GM21717 (cell line): Measurements from ENCODE around the gene ADH5.
"Not testable (repeated sequence)": the region's sequence is repeated elsewhere in the genome, so short reads cannot be mapped to it uniquely, and the experiment has no call there.

Experiments
- ATAC-seq: cut with Tn5 transposase; IDR thresholded peaks from one replicate; pipeline ENCODE4 v1.9.1; 2021; ENCODE audit warnings: mild to moderate bottlenecking, moderate library complexity; ENCODE audit not compliant: unreplicated experiment

The ADH5 gene

DNA sequence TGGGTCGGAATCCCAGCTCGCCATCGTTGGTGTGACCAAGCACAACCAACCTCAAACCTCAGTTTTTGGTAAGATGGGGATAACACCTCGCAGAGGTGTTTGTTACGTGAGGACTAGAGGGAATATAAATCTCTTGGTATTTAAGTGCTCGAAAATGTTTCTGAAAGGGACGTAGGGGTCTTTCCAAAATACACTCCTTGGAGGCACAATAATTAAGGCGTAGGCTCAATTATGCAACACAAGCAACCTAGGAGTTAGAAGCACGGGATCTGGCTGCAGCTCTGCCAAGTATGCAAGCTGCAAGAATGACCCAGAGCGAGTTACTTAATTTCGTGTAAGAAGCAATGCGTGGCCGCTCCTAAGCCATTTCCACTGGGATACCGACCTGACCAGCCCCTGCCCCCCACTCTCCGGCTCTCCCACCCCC is 552 bp downstream of the ADH5 start:
- peak; percentile 20 for ATAC-seq

DNA sequence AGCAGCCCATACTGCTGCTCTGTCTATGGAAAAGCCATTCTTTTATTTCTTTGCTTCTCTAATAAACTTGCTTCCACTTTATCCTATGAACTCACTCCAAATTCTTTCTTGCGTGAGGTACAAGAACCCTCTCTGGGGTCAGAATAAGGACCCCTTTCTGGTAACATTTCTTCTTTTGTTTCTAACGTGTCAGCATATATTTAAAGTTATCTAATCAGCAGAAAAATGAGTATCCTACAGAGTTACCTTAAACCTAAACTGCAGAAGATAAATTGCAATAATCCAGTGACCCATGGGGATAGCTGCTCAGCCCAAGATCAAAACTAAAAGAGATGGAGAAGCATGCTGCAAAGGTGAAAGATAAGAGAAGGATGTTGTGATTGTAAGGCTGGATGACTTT is 4.0 kb downstream of the ADH5 start:
- ATAC-seq = no peak

DNA sequence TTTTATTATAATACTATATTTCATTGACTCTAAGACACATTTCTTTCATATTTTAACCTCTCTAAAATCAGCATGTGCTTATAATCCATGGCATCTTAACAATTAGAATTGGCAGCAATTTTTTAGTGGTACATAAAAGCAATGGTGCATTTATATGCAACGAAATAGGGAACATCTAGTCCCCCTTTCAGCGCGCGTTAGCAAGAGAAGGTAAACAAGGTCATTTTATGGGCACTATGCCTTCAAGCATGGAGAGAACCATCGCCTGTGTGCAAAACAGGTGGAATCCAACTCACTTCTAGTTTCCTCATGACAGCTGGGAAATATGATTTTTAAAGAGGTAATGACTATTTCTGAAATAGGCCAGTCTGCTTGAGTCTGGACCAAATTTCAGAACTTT is 6.4 kb downstream of the ADH5 start:
- ATAC-seq = no peak

DNA sequence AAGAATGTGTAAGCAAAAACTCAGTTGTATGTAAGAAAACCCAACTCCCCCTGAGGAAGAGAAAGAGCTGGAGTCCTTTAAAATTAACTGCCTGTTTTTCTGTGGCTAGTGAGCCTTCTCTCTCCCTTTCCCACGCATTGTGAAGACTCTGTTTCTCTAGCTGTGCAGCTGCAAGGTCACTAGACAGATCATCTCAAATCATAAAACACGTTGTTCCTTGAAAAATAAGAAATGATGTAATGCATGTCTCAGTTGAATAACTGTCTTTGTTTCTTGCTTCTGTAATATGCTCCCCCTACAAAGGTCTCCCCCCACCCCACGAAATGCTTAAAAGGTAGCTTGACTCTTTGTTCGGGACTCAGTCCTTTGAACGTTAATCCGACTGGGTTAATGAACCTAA is 7.7 kb downstream of the ADH5 start:
- ATAC-seq = not testable (repeated sequence)

DNA sequence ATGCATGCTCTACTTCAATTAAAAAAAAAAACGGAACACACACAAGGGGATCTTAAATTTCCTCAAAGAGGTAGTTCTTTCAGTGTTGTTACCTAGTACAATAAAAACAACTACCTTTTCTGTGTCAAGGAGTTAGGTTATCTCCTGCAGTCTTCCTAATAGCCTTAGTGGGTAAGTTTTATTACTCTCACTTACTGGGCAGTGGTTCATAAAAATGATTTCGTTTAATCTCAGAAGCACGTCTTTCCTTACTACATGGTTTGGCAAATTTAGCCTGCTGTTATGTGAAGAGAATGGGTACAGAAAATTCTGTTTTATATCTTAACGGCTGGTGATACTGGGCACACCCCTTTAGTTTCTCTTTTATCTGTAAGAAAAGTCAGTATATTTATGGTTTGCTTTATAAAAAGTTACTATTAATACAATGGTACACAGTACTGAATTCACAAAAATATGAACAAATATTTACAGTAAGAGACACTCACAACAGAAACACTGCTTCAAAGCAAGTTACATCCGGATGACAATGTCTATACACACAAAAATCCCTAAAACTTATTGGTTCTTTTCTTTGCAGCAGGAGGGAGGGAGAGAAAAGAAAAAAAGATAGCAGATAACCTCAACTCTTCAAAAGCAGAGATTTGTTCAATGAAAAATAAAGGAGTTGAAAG is 8.8 kb downstream of the ADH5 start:
- no peak for ATAC-seq

DNA sequence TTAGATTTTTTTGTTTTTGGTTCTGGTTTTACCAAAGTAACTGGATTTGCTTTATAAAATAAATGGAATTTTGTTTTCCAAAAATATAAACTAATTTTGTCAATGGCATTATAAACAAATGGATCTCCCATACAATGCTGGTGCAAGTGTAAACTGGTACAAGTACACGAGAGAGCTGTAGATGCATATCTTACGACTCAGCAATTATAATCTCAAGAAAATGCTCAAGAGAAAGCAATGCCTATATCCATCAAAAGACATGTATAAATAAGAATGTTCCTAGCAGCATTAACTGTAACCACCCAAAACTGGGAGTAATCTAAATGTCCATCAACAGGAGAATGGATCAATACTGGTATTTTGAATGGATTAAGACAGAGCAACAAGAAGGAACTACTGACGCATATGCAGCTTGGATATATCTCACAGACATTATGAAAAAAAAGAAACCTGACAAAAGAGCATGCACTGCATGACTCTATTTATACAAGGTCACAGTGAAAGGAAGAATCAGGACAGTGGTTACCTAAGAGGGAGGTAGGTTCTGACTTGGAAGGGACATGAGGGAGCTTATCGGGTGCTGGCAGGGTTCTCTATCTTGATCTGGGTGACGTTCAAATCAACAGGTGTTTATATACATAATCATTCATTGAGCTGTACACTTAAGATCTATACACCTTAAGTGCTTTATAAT is 9.5 kb downstream of the ADH5 start:
- no peak for ATAC-seq

DNA sequence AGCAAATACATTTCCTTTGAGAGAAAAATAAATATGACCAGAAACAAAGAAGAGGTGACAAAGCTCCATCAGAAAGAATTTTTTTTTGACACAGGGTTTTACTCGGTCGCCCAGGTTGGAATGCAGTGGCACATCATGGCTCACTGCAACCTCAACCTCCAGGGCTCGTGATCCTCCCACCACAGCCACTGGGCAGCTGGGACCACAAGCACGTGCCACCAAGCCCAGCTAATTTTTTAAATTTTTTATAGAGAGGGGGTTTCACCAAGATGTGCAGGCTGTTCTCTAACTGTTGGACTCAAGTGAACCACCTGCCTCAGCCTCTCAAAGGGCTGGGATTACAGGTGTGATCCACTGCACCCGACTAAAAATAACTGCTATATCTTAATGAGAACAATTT is 10.3 kb downstream of the ADH5 start:
- no peak for ATAC-seq

DNA sequence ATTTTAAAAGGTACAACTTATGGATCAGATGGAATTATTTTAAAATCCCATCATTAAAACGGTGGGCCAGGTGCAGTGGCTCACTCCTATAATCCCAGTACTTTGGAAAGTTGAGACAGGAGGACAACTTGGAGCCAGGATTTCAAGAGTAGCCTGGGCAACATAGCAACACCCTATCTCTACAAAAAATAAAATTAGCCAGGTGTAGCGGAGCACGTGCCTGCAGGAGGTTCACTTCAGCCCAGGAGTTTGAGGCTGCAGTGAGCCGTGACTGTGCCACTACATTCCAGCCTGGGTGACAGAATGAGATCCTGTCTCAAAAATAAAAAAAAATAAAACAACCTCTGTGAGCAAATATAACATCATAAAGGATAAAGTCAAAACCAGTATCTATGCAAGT is 11.4 kb downstream of the ADH5 start:
- no peak for ATAC-seq

DNA sequence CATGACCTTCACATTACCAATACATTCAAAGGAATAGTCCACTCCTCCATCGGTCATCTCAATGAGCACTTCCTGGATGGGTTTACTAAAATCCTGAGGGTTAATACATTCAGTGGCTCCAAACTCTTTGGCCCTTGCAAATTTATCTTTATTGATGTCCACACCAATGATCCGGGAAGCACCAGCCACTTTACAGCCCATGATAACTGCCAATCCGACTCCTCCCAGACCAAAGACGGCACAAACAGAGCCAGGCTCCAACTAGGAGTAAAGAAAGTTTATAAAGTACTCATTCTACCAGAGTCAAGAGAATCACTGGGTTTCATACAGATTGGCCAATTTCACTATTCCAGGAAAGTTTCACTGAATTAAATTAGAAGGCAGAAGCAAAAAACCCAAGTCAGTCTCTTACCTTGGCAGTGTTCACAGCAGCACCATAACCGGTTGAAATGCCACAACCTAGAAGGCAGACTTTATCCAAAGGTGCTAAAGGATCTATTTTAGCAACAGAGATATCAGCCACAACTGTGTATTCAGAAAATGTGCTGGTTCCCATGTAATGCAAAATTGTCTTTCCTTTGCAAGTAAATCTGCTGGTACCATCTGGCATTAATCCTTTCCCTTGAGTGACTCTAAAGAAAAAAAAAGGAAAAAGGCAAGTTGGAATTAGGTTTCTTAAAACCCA is 12.2 kb downstream of the ADH5 start:
- ATAC-seq = no peak

DNA sequence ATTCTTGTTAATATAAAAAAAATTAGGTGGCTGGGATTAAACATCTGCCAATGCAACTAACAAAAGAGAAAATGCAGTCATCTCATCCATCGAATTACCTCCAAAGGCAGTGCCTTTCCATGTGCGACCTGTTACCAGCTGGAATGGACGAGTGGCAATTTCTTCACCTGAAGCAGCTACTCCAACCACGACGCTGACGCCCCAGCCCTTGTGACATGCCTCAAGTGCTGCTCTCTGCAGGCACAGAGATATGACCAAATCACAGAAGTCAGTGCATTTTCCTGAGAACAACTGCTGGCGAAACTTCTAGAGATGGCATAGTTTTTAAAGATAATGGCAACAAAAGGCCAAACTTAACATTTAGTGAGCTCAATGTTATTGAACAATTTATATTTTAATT is 13.8 kb downstream of the ADH5 start:
- ATAC-seq = no peak

DNA sequence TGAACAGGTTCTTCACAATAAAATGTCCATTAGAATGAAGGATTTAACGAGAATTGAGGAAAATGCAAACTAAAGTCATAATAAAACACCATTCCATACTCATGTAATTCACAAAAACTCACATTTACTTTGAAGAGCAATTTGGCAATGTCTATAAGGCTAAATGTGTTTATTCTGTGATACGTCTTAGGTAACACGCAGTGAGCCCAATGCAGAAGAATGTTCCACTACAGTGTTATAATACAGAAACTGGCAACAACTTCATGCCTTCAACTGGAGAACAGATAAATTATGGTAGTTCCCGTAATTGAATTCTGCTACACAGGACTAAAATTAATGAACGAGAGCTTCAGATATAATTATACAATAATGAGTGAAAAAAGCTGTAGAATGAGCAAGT is 17.4 kb downstream of the ADH5 start:
- no peak for ATAC-seq

DNA sequence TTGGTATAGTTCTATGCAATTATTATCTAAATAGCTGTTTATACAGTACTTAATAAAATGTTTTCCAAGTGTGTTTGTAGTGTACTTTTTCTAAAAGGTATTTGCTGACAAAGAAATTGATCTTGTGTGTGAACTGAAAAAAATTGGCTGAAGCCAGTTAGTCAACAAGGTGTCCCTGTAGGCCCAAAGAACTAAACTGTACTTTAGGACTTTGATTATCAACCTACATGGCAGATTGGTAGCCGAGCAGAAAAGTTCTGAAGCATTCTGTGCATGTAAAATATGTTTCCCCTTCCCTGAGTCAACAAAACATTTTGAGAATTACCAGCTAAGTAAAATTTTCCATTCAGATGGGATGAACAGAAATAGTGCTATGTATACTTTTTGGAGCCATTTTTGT is 21.0 kb downstream of the ADH5 start:
- no peak for ATAC-seq

DNA sequence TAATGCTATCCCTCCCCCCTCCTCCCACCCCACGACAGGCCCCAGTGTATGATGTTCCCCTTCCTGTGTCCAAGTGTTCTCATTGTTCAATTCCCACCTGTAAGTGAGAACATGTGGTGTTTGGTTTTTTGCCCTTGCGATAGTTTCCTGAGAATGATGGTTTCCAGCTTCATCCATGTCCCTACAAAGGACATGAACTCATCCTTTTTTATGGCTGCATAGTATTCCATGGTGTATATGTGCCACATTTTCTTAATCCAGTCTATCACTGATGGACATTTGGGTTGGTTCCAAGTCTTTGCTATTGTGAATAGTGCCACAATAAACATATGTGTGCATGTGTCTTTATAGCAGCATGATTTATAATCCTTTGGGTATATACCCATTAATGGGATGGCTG is 23.1 kb downstream of the ADH5 start:
- not testable (repeated sequence) for ATAC-seq

DNA sequence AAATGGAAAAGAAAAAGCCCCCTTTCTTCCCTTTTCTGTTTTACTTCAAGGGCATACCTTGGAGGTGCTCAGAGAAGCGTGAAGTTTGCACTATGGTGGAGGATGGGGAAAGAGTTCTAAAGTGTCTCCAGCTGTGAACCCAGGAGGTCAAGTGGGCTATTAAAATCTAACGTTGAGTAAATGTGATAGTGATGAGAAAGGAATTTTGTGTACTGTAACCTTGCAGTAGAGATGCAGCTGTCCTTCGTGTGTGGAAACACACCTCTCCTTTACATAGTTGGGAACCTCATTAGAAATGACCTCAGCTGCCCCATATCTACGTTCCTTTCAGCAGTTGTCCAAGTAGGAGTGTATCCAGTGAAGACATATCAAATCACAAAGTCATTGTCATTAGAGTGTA is 26.5 kb downstream of the ADH5 start:
- ATAC-seq = no peak

DNA sequence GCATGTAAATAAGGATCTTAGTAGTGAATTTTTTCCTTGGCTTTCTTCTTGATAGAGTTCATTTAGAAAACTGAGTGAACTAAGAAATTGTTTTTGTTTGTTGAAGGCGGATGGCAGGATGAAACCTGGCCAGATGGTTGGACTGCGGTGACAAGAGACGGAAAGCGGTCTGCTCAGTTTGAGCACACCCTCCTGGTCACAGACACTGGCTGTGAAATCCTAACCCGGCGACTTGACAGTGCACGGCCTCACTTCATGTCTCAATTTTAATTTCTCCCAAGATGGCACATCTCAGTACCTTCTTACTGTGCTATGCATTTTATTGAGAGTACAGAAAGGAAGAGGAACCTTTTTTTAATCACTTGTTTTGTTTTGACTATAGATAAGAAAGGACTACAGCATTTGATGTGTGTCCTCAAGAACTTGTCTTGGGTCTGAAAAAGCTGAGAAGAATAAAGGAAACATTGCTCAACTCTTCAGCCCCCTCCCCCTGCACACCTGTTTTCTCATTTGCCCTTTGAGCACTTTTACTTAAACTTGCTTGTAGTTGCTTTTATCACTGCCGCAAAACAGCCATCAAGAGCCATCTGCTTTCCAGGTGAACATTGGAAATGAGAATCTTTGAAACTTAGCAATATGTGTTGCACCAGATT is 27.4 kb downstream of the ADH5 start:
- no peak for ATAC-seq

DNA sequence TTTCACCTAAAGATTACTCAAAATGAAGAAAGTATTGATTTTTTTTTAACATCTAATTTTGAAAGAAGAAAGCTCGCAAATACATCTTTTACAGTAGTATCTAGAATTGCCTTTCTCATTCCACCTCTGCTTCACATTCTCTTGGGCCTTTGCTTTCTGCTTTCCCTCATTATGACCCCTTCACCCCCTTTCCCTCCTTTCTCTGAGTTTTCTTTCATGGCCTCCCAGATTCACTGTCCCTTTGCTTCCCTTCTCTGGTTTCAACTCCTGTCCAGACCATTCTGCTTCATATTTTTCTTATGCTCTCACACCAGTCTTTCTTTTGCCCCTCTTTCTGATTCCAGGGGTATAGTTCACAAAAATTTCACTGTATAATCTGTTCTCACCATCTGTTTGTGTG is 29.0 kb downstream of the ADH5 start:
- no peak for ATAC-seq

DNA sequence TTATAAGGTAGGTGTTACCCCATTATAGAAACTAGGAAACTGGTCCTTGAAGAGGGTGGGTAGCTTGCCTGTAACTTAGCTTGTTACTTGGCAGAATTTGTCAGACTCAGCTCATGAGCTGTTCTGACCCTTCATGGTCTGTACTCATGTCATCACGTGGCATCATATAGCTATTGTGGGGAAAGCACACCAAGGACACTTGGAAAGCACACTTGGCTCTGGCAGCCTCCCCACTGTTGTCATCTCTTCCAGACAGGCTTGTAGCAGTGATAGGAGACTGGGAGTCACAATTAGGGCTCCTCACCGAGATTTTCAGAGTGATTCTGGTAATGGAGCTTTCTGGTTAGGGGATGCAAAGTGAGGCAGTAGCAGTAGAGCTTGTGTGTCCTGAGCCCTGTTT is 30.4 kb downstream of the ADH5 start:
- no peak for ATAC-seq

DNA sequence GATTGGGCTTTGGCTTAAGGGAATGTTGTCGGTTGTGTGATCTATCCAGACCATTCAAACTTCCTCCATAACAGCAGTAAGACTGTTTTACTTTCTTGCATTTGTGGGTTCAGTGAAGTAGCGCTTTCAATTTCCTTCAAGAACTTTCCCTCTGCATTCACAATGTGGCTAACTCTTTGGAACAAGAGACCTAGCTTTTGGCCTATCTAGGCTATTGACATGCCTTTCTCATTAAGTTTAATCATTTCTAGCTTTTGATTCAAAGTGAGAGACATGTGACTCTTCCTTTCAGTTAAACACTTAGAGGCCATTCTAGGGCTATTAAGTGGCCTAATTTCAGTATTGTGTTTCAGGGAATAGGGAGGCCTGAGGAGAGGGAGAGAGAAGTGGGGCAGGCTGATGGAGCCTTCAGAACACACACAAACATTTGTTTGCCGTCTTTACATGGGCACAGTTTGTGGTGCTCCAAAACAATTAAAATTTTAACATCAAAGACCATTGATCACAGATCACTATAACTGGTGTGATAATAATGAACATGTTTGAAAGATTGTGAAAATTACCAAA is 34.1 kb downstream of the ADH5 start:
- ATAC-seq = no peak

DNA sequence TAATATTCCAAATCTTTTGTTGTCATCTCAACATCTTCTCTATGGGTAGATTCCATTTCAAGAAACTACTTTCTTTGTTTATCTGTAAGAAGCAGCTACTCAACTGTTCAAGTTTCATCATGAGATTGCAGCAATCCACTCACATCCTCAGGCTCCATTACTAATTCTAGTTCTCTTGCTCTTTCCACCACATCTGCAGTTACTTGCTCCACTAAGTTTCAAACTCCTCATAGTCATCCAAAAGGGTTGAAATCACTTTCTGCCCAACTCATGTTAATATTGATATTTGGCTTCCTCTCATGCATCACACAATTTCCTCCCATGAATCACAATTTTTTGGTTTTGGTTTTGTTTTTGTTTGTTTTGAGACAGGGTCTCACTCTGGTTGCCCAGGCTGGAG is 35.7 kb downstream of the ADH5 start:
- ATAC-seq = no peak

DNA sequence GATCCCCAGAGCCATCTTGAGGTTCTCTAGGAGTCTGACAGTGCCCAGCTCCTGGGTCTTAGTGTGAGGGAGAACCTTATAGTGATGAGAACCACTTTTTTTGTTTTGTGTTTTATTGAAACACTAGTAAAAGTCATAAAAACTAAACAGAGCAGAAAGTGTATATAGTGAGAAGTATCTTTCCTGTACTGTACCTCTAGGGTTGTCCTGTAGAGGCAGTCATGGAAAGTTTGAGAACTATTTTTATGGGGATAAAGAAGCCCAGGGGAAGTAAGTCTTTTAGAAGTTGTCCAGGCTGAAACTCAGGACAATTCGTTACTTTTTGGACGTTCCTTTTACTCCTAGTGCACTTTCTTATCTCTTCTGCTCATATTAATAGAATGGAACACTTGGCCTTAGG is 40.9 kb downstream of the ADH5 start:
- no peak for ATAC-seq

DNA sequence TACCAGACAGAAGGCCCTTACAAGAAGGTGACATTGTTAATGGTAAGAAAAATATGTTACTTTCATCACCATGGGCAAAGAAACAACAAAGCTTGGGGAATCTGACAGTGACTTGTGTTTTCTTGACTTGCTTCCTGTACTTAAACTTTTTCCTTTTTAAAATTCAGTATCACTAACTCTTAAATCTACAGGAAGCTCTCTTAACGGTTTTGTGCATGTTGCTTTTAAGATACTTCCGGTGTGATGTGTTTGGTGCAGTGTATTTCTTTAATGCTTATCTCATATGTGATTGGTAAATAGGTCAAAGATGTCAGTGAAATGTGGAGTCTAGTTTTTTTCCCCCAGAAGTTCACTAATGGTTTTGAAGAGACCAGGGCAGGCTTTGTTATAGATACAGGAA is 45.2 kb downstream of the ADH5 start:
- ATAC-seq = no peak
